WERI-Rb-1 (cell line): ENCODE data around the gene CABCOCO1.
"Not testable (repeated sequence)": the region's sequence is repeated elsewhere in the genome, so short reads cannot be mapped to it uniquely, and the experiment has no call there.

ENCODE experiments used
- DNase-seq: peaks from one replicate; pipeline ENCODE4 v3.0.0-alpha.2; 2020
- H3K27ac ChIP-seq: fragments of 250-450 bp; sonication (Bioruptor Pico); 2 replicates; pipeline ENCODE4 v1.5.1; 2020; ENCODE audit warnings: mild to moderate bottlenecking, moderate library complexity
- H3K27me3 ChIP-seq: fragments of 250-450 bp; sonication (Bioruptor Pico); 2 replicates; pipeline ENCODE4 v1.5.1; 2021; ENCODE audit warnings: mild to moderate bottlenecking, low read depth, moderate library complexity; ENCODE audit not compliant: insufficient read depth, severe bottlenecking
- H3K36me3 ChIP-seq: fragments of 250-450 bp; sonication (Bioruptor Pico); 2 replicates; pipeline ENCODE4 v1.5.1; 2020; ENCODE audit warnings: mild to moderate bottlenecking, moderate library complexity
- H3K4me3 ChIP-seq: 2 replicates; pipeline ENCODE4 v1.5.1; 2011; ENCODE audit warnings: low read depth, mild to moderate bottlenecking, control low read depth, low read length
- H3K9me3 ChIP-seq: fragments of 250-450 bp; sonication (Bioruptor Pico); 2 replicates; pipeline ENCODE4 v1.5.1; 2021; ENCODE audit warnings: mild to moderate bottlenecking, moderate library complexity; ENCODE audit not compliant: severe bottlenecking
- TF ChIP-seq, protein P1 (sequence below): IDR thresholded peaks from 2 replicates; pipeline ENCODE4 v1.5.1; 2011; ENCODE audit warnings: low read depth, mild to moderate bottlenecking, control low read depth, inconsistent platforms, low read length

Gene CABCOCO1

DNA sequence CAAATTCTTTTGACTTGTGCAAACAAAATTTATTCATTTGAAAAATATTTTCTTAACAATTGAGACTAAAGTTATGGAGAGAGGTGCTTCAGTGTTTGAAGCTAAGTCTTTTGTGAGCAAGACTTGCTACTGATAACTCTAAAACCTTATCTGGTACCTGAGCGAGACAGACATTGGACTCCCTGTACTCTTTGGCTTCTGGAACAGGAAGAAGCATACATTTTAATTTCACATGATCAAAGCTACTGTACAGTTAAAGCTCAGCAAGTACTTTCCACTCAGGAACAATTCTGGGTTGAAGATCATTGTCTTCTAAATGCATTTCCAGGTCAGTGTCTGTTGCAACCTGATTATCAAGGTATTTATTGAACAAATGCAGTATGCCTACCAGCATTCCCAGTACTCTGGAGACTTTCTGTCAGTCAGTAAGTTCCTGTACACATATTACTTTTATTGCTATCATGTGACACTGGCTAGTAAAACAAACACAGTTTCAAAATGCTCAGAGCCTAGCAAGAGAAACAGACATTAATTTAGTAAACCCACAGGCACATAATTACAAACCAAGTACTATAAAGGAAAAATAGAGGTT, 42.4 kb downstream of the CABCOCO1 start:
- no peaks in the 10 kb centered on the region for H3K36me3 ChIP-seq
- TF ChIP-seq, protein P1, sequence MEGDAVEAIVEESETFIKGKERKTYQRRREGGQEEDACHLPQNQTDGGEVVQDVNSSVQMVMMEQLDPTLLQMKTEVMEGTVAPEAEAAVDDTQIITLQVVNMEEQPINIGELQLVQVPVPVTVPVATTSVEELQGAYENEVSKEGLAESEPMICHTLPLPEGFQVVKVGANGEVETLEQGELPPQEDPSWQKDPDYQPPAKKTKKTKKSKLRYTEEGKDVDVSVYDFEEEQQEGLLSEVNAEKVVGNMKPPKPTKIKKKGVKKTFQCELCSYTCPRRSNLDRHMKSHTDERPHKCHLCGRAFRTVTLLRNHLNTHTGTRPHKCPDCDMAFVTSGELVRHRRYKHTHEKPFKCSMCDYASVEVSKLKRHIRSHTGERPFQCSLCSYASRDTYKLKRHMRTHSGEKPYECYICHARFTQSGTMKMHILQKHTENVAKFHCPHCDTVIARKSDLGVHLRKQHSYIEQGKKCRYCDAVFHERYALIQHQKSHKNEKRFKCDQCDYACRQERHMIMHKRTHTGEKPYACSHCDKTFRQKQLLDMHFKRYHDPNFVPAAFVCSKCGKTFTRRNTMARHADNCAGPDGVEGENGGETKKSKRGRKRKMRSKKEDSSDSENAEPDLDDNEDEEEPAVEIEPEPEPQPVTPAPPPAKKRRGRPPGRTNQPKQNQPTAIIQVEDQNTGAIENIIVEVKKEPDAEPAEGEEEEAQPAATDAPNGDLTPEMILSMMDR = no peak
- no peak overlapping the region for H3K4me3 ChIP-seq
- H3K27me3 ChIP-seq = no peaks in the 10 kb centered on the region
- H3K9me3 ChIP-seq = no peaks in the 10 kb centered on the region
- H3K27ac ChIP-seq = no peak overlapping the region
- no peak for DNase-seq

DNA sequence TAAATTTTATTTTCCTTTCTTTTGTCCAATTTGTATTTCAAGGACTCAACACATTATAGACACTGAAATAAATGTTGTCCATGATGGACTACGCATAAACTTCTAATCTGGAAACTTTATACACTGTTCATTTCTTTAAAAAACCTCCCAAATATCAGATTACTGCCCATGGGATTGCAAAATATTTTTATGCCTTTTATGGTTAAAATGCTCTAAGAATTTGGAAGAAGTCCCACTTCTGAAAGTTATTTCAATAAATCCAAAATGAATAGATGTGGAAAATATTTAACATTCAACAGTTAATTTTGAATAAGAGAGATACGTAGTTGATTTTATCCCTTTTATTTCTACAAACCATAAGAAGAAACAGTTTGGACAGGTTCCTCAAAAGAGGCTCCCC, 46.1 kb downstream of the CABCOCO1 start:
- Histone ChIP-seq H3K27ac (no peak overlapping the region), H3K36me3 (no peaks in the 10 kb centered on the region), H3K27me3 (no peaks in the 10 kb centered on the region), H3K9me3 (no peaks in the 10 kb centered on the region), H3K4me3 (no peak overlapping the region)
- DNase-seq = no peak
- TF ChIP-seq, protein P1 = no peak

DNA sequence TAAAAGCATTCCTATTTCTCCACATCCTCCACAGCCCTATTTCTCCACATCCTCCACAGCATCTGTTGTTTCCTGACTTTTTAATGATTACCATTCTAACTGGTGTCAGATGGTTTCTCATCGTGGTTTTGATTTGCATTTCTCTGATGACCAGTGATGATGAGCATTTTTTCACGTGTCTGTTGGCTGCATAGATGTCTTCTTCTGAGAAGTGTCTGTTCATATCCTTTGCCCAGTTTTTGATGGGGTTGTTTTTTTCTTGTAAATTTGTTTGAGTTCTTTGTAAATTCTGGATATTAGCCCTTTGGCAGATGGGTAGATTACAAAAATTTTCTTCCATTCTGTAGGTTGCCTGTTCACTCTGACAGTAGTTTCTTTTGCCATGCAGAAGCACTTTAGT, 49.4 kb downstream of the CABCOCO1 start:
- not testable (repeated sequence) for DNase-seq, H3K4me3 ChIP-seq, H3K36me3 ChIP-seq, H3K9me3 ChIP-seq, H3K27ac ChIP-seq, H3K27me3 ChIP-seq

DNA sequence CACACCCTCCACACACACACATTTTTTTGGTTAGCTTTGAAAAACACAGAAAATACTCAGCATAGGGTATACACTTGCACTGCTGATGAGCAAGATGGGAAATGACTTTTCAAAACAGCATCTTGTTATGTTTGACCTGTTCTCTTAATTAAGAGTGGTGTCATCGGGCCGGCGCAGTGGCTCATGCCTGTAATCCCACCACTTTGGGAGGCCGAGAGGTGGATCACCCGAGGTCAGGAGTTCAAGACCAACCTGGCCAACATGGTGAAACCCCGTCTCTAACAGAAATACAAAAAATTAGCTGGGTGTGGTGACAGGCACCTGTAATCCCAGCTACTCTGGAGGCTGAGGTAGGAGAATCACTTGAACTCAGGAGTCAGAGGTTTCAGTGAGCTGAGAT, 56.7 kb downstream of the CABCOCO1 start:
- H3K27ac ChIP-seq, H3K36me3 ChIP-seq, H3K4me3 ChIP-seq, DNase-seq, H3K9me3 ChIP-seq, H3K27me3 ChIP-seq: not testable (repeated sequence)

DNA sequence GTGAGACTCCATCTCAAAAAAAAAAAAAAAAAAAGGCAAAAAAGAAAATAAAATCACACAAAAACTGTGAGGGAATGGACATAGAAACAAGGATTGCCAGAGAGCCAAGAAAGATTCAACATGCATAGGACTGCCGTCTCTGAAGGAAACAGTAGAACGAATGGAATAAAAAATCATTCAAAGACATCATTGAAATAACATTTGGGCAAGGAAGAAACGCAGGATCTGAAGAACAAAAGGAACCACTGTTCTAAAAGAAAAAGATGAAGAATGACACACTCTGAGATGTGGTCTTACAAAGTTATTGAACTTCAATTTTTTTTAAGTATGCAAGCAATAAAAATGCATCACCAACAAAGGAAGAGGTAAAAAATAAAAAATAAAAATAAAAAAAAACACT, 57.2 kb downstream of the CABCOCO1 start:
- Histone ChIP-seq H3K9me3 (no peaks in the 10 kb centered on the region), H3K27me3 (no peaks in the 10 kb centered on the region), H3K27ac (no peak overlapping the region), H3K36me3 (no peaks in the 10 kb centered on the region), H3K4me3 (no peak overlapping the region)
- DNase-seq = no peak
- TF ChIP-seq, protein P1 = no peak

DNA sequence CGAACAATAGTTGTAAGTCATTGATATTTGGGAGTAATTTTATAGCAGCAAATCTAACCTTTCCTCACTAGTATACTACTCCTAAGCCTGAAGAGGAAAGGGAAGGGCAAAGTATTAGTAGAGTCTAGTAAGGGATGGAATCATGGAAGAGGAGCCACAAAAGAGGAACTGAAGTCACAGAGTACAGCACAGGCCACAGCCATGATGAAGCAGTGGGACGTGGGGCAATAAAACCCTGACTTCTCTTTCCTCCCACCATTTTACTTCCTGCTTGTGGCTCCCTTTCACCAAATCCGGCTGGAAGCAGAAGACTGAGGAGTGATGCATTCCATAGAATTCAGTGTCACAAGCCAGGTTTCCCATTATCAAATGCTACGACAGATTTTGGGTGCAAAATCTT, 58.7 kb downstream of the CABCOCO1 start:
- H3K27me3 ChIP-seq = no peaks in the 10 kb centered on the region
- no peak overlapping the region for H3K4me3 ChIP-seq
- no peak overlapping the region for H3K27ac ChIP-seq
- no peaks in the 10 kb centered on the region for H3K9me3 ChIP-seq
- TF ChIP-seq, protein P1 = no peak
- no peak for DNase-seq
- no peaks in the 10 kb centered on the region for H3K36me3 ChIP-seq

DNA sequence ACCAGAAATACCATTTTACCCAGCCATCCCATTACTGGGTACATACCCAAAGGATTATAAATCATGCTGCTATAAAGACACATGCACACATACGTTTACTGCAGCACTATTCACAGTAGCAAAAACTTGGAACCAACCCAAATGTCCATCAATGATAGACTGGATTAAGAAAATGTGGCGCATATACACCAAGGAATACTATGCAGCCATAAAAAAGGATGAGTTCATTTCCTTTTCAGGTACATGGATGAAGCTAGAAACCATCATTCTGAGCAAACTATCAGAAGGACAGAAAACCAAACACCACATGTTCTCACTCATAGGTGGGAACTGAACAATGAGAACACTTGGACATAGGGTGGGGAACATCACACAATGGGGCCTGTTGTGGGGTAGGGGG, 62.5 kb downstream of the CABCOCO1 start:
- not testable (repeated sequence) for H3K9me3 ChIP-seq, H3K27ac ChIP-seq, DNase-seq, H3K27me3 ChIP-seq, H3K4me3 ChIP-seq, H3K36me3 ChIP-seq
